CD14-positive monocyte (primary cell): ENCODE data around the gene CHST7. TPM values are rescaled to one million over a fixed set of nuclear protein-coding genes. Genes with fewer than 3 reads are reported as not detected.

Experiments used
- DNase-seq, 3 donors: peaks; one replicate each; pipeline ENCODE4 v3.0.0-alpha.2; 2011 to 2022
- H2AFZ ChIP-seq: 2 replicates; pipeline ENCODE4 v1.6.0; 2012; ENCODE audit warnings: mild to moderate bottlenecking, low read depth, low read length, inconsistent platforms; ENCODE audit not compliant: insufficient read depth, poor library complexity, severe bottlenecking
- H3K27ac ChIP-seq, 2 donors: 1 replicate in 1 of 2; 2 replicates in 1 of 2; pipeline ENCODE4 v1.5.1; 2012 to 2013; ENCODE audit warnings: low read length in 2 of 2, control low read depth in 1 of 2, inconsistent platforms in 1 of 2, low read depth in 1 of 2, mild to moderate bottlenecking in 1 of 2
- H3K27me3 ChIP-seq, 2 donors: one replicate each; pipeline versions ENCODE4 v1.6.0 to v1.6.1; 2011 to 2013; ENCODE audit warnings: low read length in 2 of 2; ENCODE audit not compliant: control insufficient read depth in 2 of 2, insufficient read depth in 2 of 2
- H3K36me3 ChIP-seq, 2 donors: replicated peaks in 1 of 2; 1 replicate in 1 of 2; 2 replicates in 1 of 2; pipeline versions ENCODE4 v1.5.1 to v1.6.1; 2012 to 2013; ENCODE audit warnings: low read length in 2 of 2, control low read depth in 1 of 2, inconsistent platforms in 1 of 2, mild to moderate bottlenecking in 1 of 2; ENCODE audit not compliant: insufficient read depth in 2 of 2, control insufficient read depth in 1 of 2
- H3K4me1 ChIP-seq, 2 donors: 1 replicate in 1 of 2; 2 replicates in 1 of 2; pipeline versions ENCODE4 v1.5.1 to v1.6.1; 2012 to 2013; ENCODE audit warnings: low read length in 2 of 2, control low read depth in 1 of 2, inconsistent platforms in 1 of 2, mild to moderate bottlenecking in 1 of 2, moderate library complexity in 1 of 2; ENCODE audit not compliant: insufficient read depth in 2 of 2, control insufficient read depth in 1 of 2
- H3K4me2 ChIP-seq: replicated peaks from 2 replicates; pipeline ENCODE3; 2012; ENCODE audit warnings: low read length, moderate library complexity, mild to moderate bottlenecking; ENCODE audit not compliant: poor library complexity, severe bottlenecking; ENCODE audit errors: extremely low read depth
- H3K4me3 ChIP-seq, 3 experiments: fragments of 200-600 bp in 1 of 3; sonication (generic) in 1 of 3; replicated peaks in 1 of 3; 1 replicate in 2 of 3; 2 replicates in 1 of 3; pipeline ENCODE4 v1.5.1; 2011 to 2013; ENCODE audit warnings: low read length in 3 of 3, mild to moderate bottlenecking in 3 of 3, control low read depth in 2 of 3, low read depth in 2 of 3, inconsistent platforms in 1 of 3, moderate library complexity in 1 of 3
- H3K79me2 ChIP-seq: 2 replicates; pipeline ENCODE4 v1.6.0; 2012; ENCODE audit warnings: mild to moderate bottlenecking, control low read depth, inconsistent platforms, low read length, moderate library complexity; ENCODE audit not compliant: insufficient read depth
- H3K9ac ChIP-seq: 2 replicates; pipeline ENCODE4 v1.6.0; 2017; ENCODE audit warnings: low read length, mild to moderate bottlenecking; ENCODE audit not compliant: insufficient read depth, poor library complexity, severe bottlenecking
- H3K9me3 ChIP-seq, 2 donors: replicated peaks in 1 of 2; 1 replicate in 1 of 2; 2 replicates in 1 of 2; pipeline versions ENCODE4 v1.5.1 to v1.6.1; 2012 to 2013; ENCODE audit warnings: low read length in 2 of 2, control low read depth in 1 of 2; ENCODE audit not compliant: control insufficient read depth in 1 of 2, insufficient read depth in 1 of 2
- H4K20me1 ChIP-seq: 2 replicates; pipeline ENCODE4 v1.6.0; 2012; ENCODE audit warnings: mild to moderate bottlenecking, low read length, control low read depth, moderate library complexity; ENCODE audit not compliant: insufficient read depth
- H3K27ac Mint-ChIP-seq, 7 donors: one replicate each; pipeline ENCODE4 v1.8.0; 2020; ENCODE audit warnings: mild to moderate bottlenecking in 7 of 7, mixed read lengths in 7 of 7, moderate library complexity in 6 of 7, inconsistent platforms in 2 of 7
- H3K27me3 Mint-ChIP-seq, 3 donors: one replicate each; pipeline ENCODE4 v1.8.0; 2021 to 2022; ENCODE audit warnings: low read depth in 3 of 3, mild to moderate bottlenecking in 3 of 3, mixed read lengths in 3 of 3, moderate library complexity in 3 of 3, inconsistent platforms in 1 of 3
- H3K36me3 Mint-ChIP-seq, 2 donors: one replicate each; pipeline ENCODE4 v1.8.0; 2020; ENCODE audit warnings: mixed read lengths in 2 of 2, inconsistent platforms in 1 of 2, mild to moderate bottlenecking in 1 of 2
- H3K4me1 Mint-ChIP-seq: one replicate; pipeline ENCODE4 v1.8.0; 2020; ENCODE audit warnings: mild to moderate bottlenecking, mixed read lengths
- H3K4me3 Mint-ChIP-seq, 2 donors: one replicate each; pipeline ENCODE4 v1.8.0; 2020; ENCODE audit warnings: mild to moderate bottlenecking in 2 of 2, mixed read lengths in 2 of 2, moderate library complexity in 1 of 2
- H3K9me3 Mint-ChIP-seq, 7 donors: one replicate each; pipeline ENCODE4 v1.8.0; 2020 to 2022; ENCODE audit warnings: mixed read lengths in 7 of 7, mild to moderate bottlenecking in 6 of 7, moderate library complexity in 6 of 7, inconsistent platforms in 2 of 7
- CTCF ChIP-seq: fragments of 200-600 bp; IDR thresholded peaks from one replicate; pipeline ENCODE4 v1.8.0; 2022; ENCODE audit warnings: antibody characterized with exemption, mild to moderate bottlenecking
- WGBS: methylation state at CpG from one replicate; pipeline ENCODE4 v1.1.5; 2013; ENCODE audit warnings: missing lambda C conversion rate; ENCODE audit not compliant: insufficient coverage; 5-methylcytosine and 5-hydroxymethylcytosine counted together
- intact Hi-C, 2 donors: fragments of 100-400 bp; cut with micrococcal nuclease; formaldehyde crosslinking; loops; one replicate each; pipeline versions ENCODE4 v1.15.0 to v1.15.1; 2023
- polyA plus RNA-seq, 3 donors: library from polyadenylated mRNA; depleted of rRNA in 1 of 3; unstranded in 2 of 3; stranded (reverse) in 1 of 3; fragments of 300-500 nt in 2 of 3; fragments of >200 nt in 1 of 3; fragmentation: Illumina TruSeq in 2 of 3; gene quantifications; 1 replicate in 2 of 3; 2 replicates in 1 of 3; pipeline ENCODE4 v1.2.3, GENCODE V29; 2012 to 2021

The CHST7 gene
- polyA plus RNA-seq, 3 donors = 6.6 to 19.2 (median 8.3) TPM

GRCh38 chrX:46642145-46642544 is 68.6 kb downstream of the CHST7 start:
- Mint-ChIP-seq H3K27ac (peak overlapping the region in 2 of 7 donors; percentile 13 to 54), H3K4me1 (peaks cover 17% of the 10 kb centered on the region), H3K4me3 (no peak overlapping the region), H3K27me3 (peaks cover 0 to 6% (median 0%) of the 10 kb centered on the region in 3 donors), H3K36me3 (no peaks in the 10 kb centered on the region), H3K9me3 (peaks cover 0 to 2% (median 0%) of the 10 kb centered on the region in 7 donors)
- H3K4me1 ChIP-seq = peaks cover 8 to 9% of the 10 kb centered on the region in 2 donors
- peak; percentile 43 for TF ChIP-seq CTCF
- no CpG with 5 or more reads among the region's 4 CpGs for WGBS
- H3K9ac ChIP-seq = no peak overlapping the region
- H3K4me3 ChIP-seq = no peak overlapping the region
- H2AFZ ChIP-seq = no peak overlapping the region
- peak in 2 of 3 donors; percentile 29 to 55 for DNase-seq
- H3K4me2 ChIP-seq = no peak overlapping the region
- H3K36me3 ChIP-seq = no peaks in the 10 kb centered on the region
- no peaks in the 10 kb centered on the region for H3K9me3 ChIP-seq
- no peaks in the 10 kb centered on the region for H3K27me3 ChIP-seq
- H3K79me2 ChIP-seq = no peaks in the 10 kb centered on the region
- H3K27ac ChIP-seq = no peak overlapping the region
- no peaks in the 10 kb centered on the region for H4K20me1 ChIP-seq
- intact Hi-C loops = no loop called here

GRCh38 chrX:46643636-46644035 is 70.1 kb downstream of the CHST7 start:
- Histone ChIP-seq H4K20me1 (no peaks in the 10 kb centered on the region), H3K9ac (no peak overlapping the region), H3K36me3 (no peaks in the 10 kb centered on the region), H3K4me3 (no peak overlapping the region), H3K9me3 (no peaks in the 10 kb centered on the region), H3K4me2 (no peak overlapping the region), H3K27me3 (no peaks in the 10 kb centered on the region), H3K4me1 (peaks cover 8 to 9% of the 10 kb centered on the region in 2 donors), H2AFZ (no peak overlapping the region), H3K79me2 (no peaks in the 10 kb centered on the region), H3K27ac (no peak overlapping the region)
- peaks cover 17% of the 10 kb centered on the region for H3K4me1 Mint-ChIP-seq
- H3K27ac Mint-ChIP-seq = no peak overlapping the region
- no peak overlapping the region for H3K4me3 Mint-ChIP-seq
- H3K36me3 Mint-ChIP-seq = no peaks in the 10 kb centered on the region
- no CpG with 5 or more reads among the region's 3 CpGs for WGBS
- peaks cover 0 to 14% (median 1%) of the 10 kb centered on the region in 3 donors for H3K27me3 Mint-ChIP-seq
- peaks cover 0 to 2% (median 0%) of the 10 kb centered on the region in 7 donors for H3K9me3 Mint-ChIP-seq
- no peak for TF ChIP-seq CTCF
- DNase-seq = peak in 1 of 3 donors; percentile 7
- intact Hi-C loops = no loop called here
